GM12872 (cell line): ENCODE measurements around the gene CDH4.

Source experiments
- CTCF ChIP-seq: IDR thresholded peaks from 3 replicates; pipeline ENCODE4 v1.5.1; 2011; ENCODE audit warnings: low read depth, mild to moderate bottlenecking, low read length, moderate library complexity; ENCODE audit not compliant: insufficient read depth

CDH4 gene

DNA sequence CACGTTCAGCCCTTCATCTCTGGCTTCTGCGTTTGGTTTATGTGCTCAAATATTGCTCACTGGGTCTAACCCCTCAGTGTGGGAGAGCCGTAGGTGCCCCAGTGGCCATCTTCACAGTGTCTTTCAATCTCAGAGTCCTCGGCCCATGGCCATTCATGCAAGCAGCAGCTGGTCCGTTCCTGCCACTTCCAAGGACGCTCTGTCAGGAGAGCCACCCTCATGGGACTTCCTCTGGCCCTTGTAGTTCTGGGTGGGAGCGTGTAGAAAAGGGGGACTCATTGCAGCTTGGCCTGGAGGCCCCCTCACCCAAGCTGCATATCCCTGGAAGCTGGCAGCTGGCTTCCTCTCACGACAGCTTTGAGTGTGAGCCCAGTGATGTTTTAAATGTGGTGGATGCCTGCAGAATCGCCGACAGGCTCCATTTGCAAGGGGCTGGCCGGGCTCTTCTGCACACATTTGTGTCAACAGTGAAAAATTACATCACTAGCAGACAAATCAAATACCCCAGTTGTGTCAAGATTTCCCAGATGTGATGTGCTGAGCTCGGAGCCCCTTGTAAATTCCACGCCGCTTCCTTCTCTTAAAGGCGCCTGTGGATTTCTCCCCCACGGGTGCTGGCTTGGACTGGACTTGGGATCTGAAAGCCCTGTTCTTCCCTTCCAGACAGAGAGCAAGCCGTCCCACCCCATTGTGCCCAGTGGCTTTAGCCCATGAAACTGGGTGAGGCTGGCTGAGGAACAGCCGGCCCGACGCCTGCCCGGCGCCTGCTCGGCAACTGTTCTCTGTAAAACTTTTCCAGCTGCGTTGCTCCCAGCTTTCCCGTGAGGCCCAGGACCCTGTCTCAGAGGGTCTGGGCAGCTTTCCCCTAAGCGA lies 453.6 kb downstream of the CDH4 start:
- TF ChIP-seq CTCF: no peak

DNA sequence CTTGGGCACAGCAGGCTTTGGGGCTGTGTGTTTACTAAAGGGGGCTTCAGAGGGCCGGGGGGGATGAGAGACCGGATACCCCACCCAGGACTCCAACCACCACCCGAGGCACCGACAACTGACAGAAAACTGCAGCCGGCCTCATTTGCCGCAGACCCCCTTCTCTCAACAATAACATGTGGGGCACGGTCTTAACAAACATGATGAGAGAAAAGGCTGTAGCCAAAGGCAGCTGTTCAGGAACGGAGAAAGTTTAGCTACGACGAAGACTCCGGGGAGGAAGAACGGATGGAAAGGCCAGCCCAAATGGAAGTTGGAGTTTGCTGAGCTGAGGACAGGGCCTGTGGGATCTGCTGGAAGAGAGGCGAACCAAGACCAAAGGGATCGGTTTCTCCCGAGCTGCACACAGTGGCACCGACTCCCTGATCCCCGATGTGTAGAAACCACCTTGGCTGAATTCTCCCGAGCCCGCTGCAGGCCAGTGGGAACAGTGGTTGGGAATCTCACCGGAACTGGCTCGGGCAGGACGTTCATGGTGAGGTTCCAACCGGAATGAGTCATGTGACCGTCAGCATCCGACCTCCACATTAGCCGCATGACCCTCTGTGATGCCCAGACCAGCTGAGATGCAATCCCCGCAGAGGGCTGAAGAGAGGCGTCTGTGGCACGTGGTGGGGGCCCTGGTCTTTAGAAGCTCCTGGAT lies 454.3 kb downstream of the CDH4 start:
- TF ChIP-seq CTCF: no peak

- no peak for TF ChIP-seq CTCF
Measured at GRCh38 chr20:61708891-61709290, 456.8 kb downstream of the CDH4 start.

GRCh38 chr20:61710108-61710507 lies 458.0 kb downstream of the CDH4 start:
- TF ChIP-seq CTCF: no peak

DNA sequence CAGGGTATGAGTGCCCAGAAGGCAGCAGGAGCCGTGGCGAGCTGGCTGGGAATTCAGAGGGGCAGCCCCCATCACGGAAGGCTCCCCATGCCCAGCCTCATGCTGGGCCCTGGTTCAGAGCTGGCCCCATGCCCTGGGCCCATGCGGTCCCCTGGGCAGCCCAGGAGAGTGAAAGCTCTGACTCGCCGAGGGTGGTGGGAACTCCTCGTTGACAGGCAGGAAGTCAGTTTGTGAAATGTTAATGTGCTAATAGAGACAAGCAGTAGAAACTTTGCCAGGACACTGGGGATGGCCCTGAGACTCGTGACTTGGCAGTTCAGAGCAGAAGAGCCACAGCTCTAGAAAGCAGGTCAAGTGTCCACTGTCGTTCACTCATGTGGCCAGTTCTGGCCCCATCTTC lies 460.6 kb downstream of the CDH4 start:
- no peak for TF ChIP-seq CTCF

GRCh38 chr20:61718361-61719005 lies 466.4 kb downstream of the CDH4 start:
- TF ChIP-seq CTCF: no peak

DNA sequence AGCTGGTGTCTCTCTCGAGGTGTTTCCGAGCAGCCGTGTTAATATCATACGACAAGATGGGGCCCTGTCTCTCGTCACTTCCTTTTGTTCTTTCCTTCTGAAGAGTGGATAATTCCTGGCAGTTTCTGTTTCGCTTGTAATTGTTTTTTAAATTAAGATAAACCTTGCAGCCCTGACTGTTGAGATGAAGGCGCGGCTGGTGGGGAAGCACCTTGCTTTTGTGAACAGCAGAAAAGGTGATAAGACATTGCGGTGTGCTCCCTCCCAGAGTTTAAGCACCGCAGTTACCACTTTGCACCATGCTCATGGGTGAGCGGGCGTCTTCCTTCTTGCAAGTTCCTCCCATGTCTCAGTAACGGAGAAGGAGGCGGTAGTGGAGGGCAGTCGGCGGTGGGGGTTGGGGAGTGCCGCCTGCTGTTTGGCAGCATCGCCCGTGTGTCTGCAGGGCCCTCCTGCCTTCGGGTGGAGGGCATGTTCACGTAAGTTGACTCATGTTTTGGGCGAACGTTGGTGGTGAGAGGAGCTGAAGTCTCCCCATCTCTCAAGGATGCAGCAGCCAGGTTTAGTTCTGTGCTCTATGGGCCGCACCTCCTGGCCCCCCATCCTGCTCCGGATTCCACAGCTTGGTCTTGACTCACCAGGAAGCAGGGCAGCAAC lies 467.8 kb downstream of the CDH4 start:
- no peak for TF ChIP-seq CTCF
